HG03066 (cell line): ENCODE data around the gene SRSF11.
"Not testable (repeated sequence)": the region's sequence is repeated elsewhere in the genome, so short reads cannot be mapped to it uniquely, and the experiment has no call there.

Experiments used
- ATAC-seq: cut with Tn5 transposase; IDR thresholded peaks from one replicate; pipeline ENCODE4 v1.9.1; 2021; ENCODE audit warnings: low read depth; ENCODE audit not compliant: unreplicated experiment

SRSF11 gene

GRCh38 chr1:70221238-70222121, at the start of gene SRSF11:
TSS of gene SRSF11 (plus strand) at chr1:70221380. CDS start at chr1:70221637, 257 bp downstream.
- peak; percentile 95 for ATAC-seq

GRCh38 chr1:70171512-70171911, 49.7 kb upstream of the SRSF11 start:
- no peak for ATAC-seq

GRCh38 chr1:70185181-70185580, 36.0 kb upstream of the SRSF11 start:
- ATAC-seq: not testable (repeated sequence)

- ATAC-seq: no peak
Observed at GRCh38 chr1:70188522-70188921, 32.7 kb upstream of the SRSF11 start.

GRCh38 chr1:70190180-70190579, 31.0 kb upstream of the SRSF11 start:
- no peak for ATAC-seq

- ATAC-seq: not testable (repeated sequence)
Observed at GRCh38 chr1:70192446-70192845, 28.7 kb upstream of the SRSF11 start.

- ATAC-seq: no peak
Observed at GRCh38 chr1:70194601-70195000, 26.6 kb upstream of the SRSF11 start.

- peak; percentile 86 for ATAC-seq
Observed at GRCh38 chr1:70195342-70195741, 25.8 kb upstream of the SRSF11 start.

GRCh38 chr1:70196333-70196732, 24.8 kb upstream of the SRSF11 start:
- no peak for ATAC-seq

- ATAC-seq: no peak
Observed at GRCh38 chr1:70200065-70200464, 21.1 kb upstream of the SRSF11 start.

- ATAC-seq: no peak
Observed at GRCh38 chr1:70202173-70202758, 18.9 kb upstream of the SRSF11 start.

- ATAC-seq: no peak
Observed at GRCh38 chr1:70204139-70204538, 17.0 kb upstream of the SRSF11 start.

- ATAC-seq: no peak
Observed at GRCh38 chr1:70204600-70204999, 16.6 kb upstream of the SRSF11 start.

GRCh38 chr1:70205071-70205433, 16.1 kb upstream of the SRSF11 start:
- peak; percentile 26 for ATAC-seq

GRCh38 chr1:70205434-70206118, 15.6 kb upstream of the SRSF11 start, which contains the start of gene LRRC40:
TSS of gene LRRC40 (minus strand) at chr1:70205579. CDS start at chr1:70205540, 39 bp downstream.
- peak; percentile 72 for ATAC-seq

- ATAC-seq: not testable (repeated sequence)
Observed at GRCh38 chr1:70206833-70207232, 14.3 kb upstream of the SRSF11 start.

GRCh38 chr1:70207492-70207891, 13.7 kb upstream of the SRSF11 start:
- ATAC-seq: no peak

- no peak for ATAC-seq
Observed at GRCh38 chr1:70208292-70208691, 12.9 kb upstream of the SRSF11 start.

GRCh38 chr1:70210820-70211219, 10.4 kb upstream of the SRSF11 start:
- no peak for ATAC-seq

- no peak for ATAC-seq
Observed at GRCh38 chr1:70211541-70211940, 9.6 kb upstream of the SRSF11 start.

GRCh38 chr1:70220015-70220414, 1.2 kb upstream of the SRSF11 start:
- ATAC-seq: no peak
